ENCODE measurements around the gene BLCAP. TPM values are rescaled to one million over a fixed set of nuclear protein-coding genes. Genes with fewer than 3 reads are reported as not detected.

Gene BLCAP
- total and polyA plus RNA-seq, 2 donors (not counting 3 experiments of a cell fraction or from before 2014, with no cell fraction given) = 90.3 to 196 TPM

GRCh38 chr20:37475252-37475651 lies 52.4 kb downstream of the BLCAP start:
- DNase-seq (ENCODE audit: low read depth, low spot score) (no peak), FAIRE-seq (no peak)
- Histone ChIP-seq H4K20me1 (replicated peaks; ENCODE audit: control insufficient read depth, extremely low read depth, insufficient read depth, low read length) (no peaks in the 10 kb centered on the region), H3K27ac (ENCODE audit: insufficient read depth, low read depth, low read length) (no peak overlapping the region), H3K79me2 (ENCODE audit: control insufficient read depth, insufficient read depth, low read length) (no peaks in the 10 kb centered on the region), H3K4me1 (ENCODE audit: control insufficient read depth, extremely low read depth, insufficient read depth, low read length) (no peaks in the 10 kb centered on the region), H2AFZ (ENCODE audit: low read depth, low read length) (no peak overlapping the region), H3K9ac (replicated peaks; ENCODE audit: extremely low read depth, insufficient read depth, low read length) (no peak overlapping the region), H3K4me3 (replicated peaks in 1 of 3; ENCODE audit: insufficient read depth in 1 of 3, low read depth in 1 of 3, low read length in 3 of 3) (no peak overlapping the region), H3K4me2 (ENCODE audit: insufficient read depth, low read length) (no peak overlapping the region), H3K36me3 (ENCODE audit: control insufficient read depth in 2 of 2, extremely low read depth in 1 of 2, insufficient read depth in 2 of 2, low read length in 2 of 2) (no peaks in the 10 kb centered on the region), H3K9me1 (replicated peaks; ENCODE audit: control insufficient read depth, extremely low read depth, insufficient read depth, low read length) (no peaks in the 10 kb centered on the region), H3K9me3 (replicated peaks; ENCODE audit: control insufficient read depth, insufficient read depth, low read length) (no peaks in the 10 kb centered on the region), H3K27me3 (ENCODE audit: control insufficient read depth in 2 of 2, insufficient read depth in 2 of 2, low read length in 2 of 2) (peaks cover 9 to 12% of the 10 kb centered on the region in 2 experiments)
- dilution Hi-C loops (cut with MboI; ENCODE audit: extremely low pct_ligation_motif_present, low sequenced_read_pairs) = no loop called here
- TF ChIP-seq MAX (IDR thresholded peaks at IDR 0.05; ENCODE audit: insufficient read depth, insufficient read length) = no peak
- TF ChIP-seq GATA2 (IDR thresholded peaks at IDR 0.05; ENCODE audit: insufficient read depth, insufficient read length, low read depth, low read length) = no peak
- TF ChIP-seq EZH2 (IDR thresholded peaks at IDR 0.05; ENCODE audit: borderline replicate concordance, low read depth, low read length, severe bottlenecking) = no peak
- no peak for TF ChIP-seq FOS (IDR thresholded peaks at IDR 0.05; ENCODE audit: borderline replicate concordance, insufficient read depth, low read length)
- no peak for TF ChIP-seq POLR2AphosphoS5 (IDR thresholded peaks at IDR 0.05; ENCODE audit: insufficient read depth, low read depth, low read length)
- TF ChIP-seq POLR2A (IDR thresholded peaks at IDR 0.05; ENCODE audit: low read depth, low read length) = no peak
- no peak for TF ChIP-seq MYC (IDR thresholded peaks at IDR 0.05; ENCODE audit: low read depth, low read length)
- no peak for TF ChIP-seq CTCF (IDR thresholded peaks at IDR 0.05; ENCODE audit: extremely low read depth in 1 of 2, insufficient read depth in 1 of 2, low read depth in 1 of 2, low read length in 2 of 2)
- TF ChIP-seq JUN (IDR thresholded peaks at IDR 0.05; ENCODE audit: borderline replicate concordance, insufficient read depth, insufficient read length, low read depth) = no peak
- intact Hi-C loops (cut with micrococcal nuclease) = no loop called here
- ChIA-PET CTCF (no interaction called here), POLR2A (no interaction called here)
- BruUV-seq (replicated peaks) = no TSS peak
